ENCODE results near the gene CNTN5. TPM values are rescaled to one million over a fixed set of nuclear protein-coding genes. Genes with fewer than 3 reads are reported as not detected.

The CNTN5 gene
- total RNA-seq, 3 donors from 2014 or later (not counting 1 experiment from before 2014, with no cell fraction given), result not detected

DNA sequence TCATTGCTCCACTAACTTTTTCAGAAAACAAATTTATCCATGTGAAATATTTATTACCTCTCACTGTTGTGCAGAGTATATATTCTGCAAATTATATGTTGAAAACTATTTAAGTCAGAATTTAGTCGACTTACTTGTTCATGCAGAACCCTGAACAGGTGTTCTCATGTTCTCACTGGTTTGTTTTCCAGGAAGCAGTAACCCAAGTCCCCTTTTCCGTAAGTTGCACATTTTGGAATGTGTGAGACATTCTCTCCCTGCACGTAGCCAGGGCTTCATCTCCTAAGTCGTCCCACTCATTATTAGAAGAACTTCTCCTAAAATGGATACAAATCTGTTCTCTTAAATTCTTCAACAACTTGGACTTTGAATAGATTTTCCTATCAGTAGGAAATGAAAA is 524.9 kb downstream of the CNTN5 start:
- H3K9me3 Mint-ChIP-seq, result peaks cover 12 to 20% of the 10 kb centered on the region in 2 donors
- no peak overlapping the region for H3K4me3 Mint-ChIP-seq
- intact Hi-C loops (cut with micrococcal nuclease), result no loop called here
- Histone ChIP-seq H3K36me3 (ENCODE audit: control insufficient read depth, insufficient read depth, low read length) (no peaks in the 10 kb centered on the region), H3K4me1 (ENCODE audit: control insufficient read depth, insufficient read depth, low read length) (no peaks in the 10 kb centered on the region), H3K9me3 (ENCODE audit: control insufficient read depth, insufficient read depth, low read length) (peaks cover 5% of the 10 kb centered on the region), H3K27me3 (ENCODE audit: control insufficient read depth, insufficient read depth, low read length) (no peaks in the 10 kb centered on the region), H3K4me3 (ENCODE audit: low read length) (no peak overlapping the region), H3K27ac (ENCODE audit: low read length) (no peak overlapping the region)
- 85% methylated on average over 4 of the region's 4 CpGs for WGBS (ENCODE audit: insufficient coverage)
- TF ChIP-seq, protein P1, sequence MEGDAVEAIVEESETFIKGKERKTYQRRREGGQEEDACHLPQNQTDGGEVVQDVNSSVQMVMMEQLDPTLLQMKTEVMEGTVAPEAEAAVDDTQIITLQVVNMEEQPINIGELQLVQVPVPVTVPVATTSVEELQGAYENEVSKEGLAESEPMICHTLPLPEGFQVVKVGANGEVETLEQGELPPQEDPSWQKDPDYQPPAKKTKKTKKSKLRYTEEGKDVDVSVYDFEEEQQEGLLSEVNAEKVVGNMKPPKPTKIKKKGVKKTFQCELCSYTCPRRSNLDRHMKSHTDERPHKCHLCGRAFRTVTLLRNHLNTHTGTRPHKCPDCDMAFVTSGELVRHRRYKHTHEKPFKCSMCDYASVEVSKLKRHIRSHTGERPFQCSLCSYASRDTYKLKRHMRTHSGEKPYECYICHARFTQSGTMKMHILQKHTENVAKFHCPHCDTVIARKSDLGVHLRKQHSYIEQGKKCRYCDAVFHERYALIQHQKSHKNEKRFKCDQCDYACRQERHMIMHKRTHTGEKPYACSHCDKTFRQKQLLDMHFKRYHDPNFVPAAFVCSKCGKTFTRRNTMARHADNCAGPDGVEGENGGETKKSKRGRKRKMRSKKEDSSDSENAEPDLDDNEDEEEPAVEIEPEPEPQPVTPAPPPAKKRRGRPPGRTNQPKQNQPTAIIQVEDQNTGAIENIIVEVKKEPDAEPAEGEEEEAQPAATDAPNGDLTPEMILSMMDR (IDR thresholded peaks at IDR 0.05), result no peak
- H3K27ac Mint-ChIP-seq, result no peak overlapping the region
- H3K4me1 Mint-ChIP-seq, result no peaks in the 10 kb centered on the region
- ATAC-seq (no peak), DNase-seq (no peak)
- no peaks in the 10 kb centered on the region for H3K27me3 Mint-ChIP-seq (ENCODE audit: low read depth in 2 of 2)
- H3K36me3 Mint-ChIP-seq, result peaks cover 11% of the 10 kb centered on the region

DNA sequence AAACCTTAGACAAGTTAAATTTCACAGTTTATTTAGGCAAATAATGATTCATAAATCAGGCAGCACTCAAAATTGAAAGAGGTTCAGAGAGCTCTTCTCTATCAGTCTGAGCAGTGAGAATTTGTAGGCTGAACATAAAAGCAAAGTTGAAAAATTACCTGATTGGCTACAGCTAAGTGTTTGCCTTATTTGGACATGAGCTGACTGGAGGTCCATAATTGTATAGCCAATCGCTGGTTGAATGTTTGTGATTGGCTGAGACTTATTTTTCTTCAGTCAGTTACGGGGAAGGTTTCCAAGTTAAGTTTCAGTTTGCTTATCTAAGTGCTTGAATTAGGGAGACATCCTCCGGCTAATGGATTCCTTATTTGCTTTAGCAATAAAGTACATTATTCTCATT is 527.5 kb downstream of the CNTN5 start:
- H3K36me3 Mint-ChIP-seq, result peaks cover 11% of the 10 kb centered on the region
- Histone ChIP-seq H3K9me3 (ENCODE audit: control insufficient read depth, insufficient read depth, low read length) (no peaks in the 10 kb centered on the region), H3K36me3 (ENCODE audit: control insufficient read depth, insufficient read depth, low read length) (no peaks in the 10 kb centered on the region), H3K27ac (ENCODE audit: low read length) (no peak overlapping the region), H3K27me3 (ENCODE audit: control insufficient read depth, insufficient read depth, low read length) (no peaks in the 10 kb centered on the region), H3K4me1 (ENCODE audit: control insufficient read depth, insufficient read depth, low read length) (no peaks in the 10 kb centered on the region), H3K4me3 (ENCODE audit: low read length) (no peak overlapping the region)
- ATAC-seq (no peak), DNase-seq (no peak)
- no peaks in the 10 kb centered on the region for H3K27me3 Mint-ChIP-seq (ENCODE audit: low read depth in 2 of 2)
- TF ChIP-seq, protein P1 (IDR thresholded peaks at IDR 0.05), result no peak
- no peak overlapping the region for H3K4me3 Mint-ChIP-seq
- H3K9me3 Mint-ChIP-seq, result peaks cover 8 to 18% of the 10 kb centered on the region in 2 donors
- 89% methylated on average over 3 of the region's 3 CpGs for WGBS (ENCODE audit: insufficient coverage)
- intact Hi-C loops (cut with micrococcal nuclease), result no loop called here
- no peak overlapping the region for H3K27ac Mint-ChIP-seq
- H3K4me1 Mint-ChIP-seq, result no peaks in the 10 kb centered on the region

DNA sequence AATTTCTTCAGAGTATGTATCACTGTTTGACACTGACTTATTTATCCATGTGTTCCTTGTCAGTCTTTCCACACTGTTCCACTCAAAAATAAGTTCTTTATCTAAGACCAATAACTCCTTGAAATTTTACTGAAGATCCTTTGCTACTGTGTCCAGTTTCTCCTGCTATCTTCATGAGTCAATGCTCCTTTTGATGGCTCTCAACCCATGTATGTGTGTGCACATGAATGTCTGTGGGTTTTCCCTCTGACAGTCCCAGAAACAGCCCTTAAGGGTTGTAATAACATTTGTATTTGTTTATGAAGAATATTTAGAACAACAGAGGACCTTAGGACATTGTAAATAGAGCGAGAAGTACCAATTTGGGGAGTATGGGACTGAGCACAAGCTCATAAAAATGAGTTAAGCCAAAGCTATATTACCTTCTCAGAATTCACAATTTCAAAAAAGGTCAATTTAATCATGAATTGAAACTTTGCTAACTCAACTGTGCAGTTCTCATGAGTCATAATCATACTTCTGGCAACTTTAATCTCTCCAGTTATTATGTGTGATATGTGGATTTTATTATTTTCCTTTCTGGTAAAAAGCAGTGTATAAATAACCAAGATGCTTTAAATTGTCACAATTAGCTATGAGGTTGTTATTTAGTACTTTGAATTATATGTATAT is 533.6 kb downstream of the CNTN5 start:
- ATAC-seq (no peak), DNase-seq (no peak)
- 80% methylated on average over 1 of the region's 1 CpG for whole genome bisulfite sequencing (ENCODE audit: insufficient coverage)
- intact Hi-C loops (cut with micrococcal nuclease), result no loop called here
- Histone ChIP-seq H3K4me1 (ENCODE audit: control insufficient read depth, insufficient read depth, low read length) (no peaks in the 10 kb centered on the region), H3K27ac (ENCODE audit: low read length) (no peak overlapping the region), H3K27me3 (ENCODE audit: control insufficient read depth, insufficient read depth, low read length) (no peaks in the 10 kb centered on the region), H3K4me3 (ENCODE audit: low read length) (no peak overlapping the region), H3K36me3 (ENCODE audit: control insufficient read depth, insufficient read depth, low read length) (no peaks in the 10 kb centered on the region), H3K9me3 (ENCODE audit: control insufficient read depth, insufficient read depth, low read length) (no peaks in the 10 kb centered on the region)
- Mint-ChIP-seq H3K36me3 (peaks cover 2% of the 10 kb centered on the region), H3K9me3 (peaks cover 6 to 12% of the 10 kb centered on the region in 2 donors), H3K4me3 (no peak overlapping the region), H3K27ac (no peak overlapping the region), H3K27me3 (ENCODE audit: low read depth in 2 of 2) (no peaks in the 10 kb centered on the region), H3K4me1 (no peaks in the 10 kb centered on the region)
- TF ChIP-seq, protein P1 (IDR thresholded peaks at IDR 0.05), result no peak

DNA sequence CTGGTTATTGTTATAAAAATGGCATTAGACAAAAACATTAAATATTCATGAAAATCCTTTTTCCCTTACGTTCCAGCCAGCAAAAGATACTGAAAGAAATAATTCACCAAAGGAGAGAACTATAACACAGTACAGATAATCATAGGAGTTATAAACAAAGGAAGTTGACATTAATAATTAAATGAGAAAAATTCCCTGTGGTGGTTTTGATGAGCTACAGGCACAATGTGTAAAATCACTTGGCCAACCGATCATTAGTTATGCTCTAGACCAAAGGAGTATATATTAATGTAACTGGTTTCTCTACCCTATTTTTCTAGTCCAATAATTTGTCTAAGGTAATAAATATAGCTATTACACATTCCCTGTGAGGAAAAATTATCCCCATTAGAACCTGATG is 534.7 kb downstream of the CNTN5 start:
- no peaks in the 10 kb centered on the region for H3K4me1 ChIP-seq (ENCODE audit: control insufficient read depth, insufficient read depth, low read length)
- TF ChIP-seq, protein P1 (IDR thresholded peaks at IDR 0.05), result no peak
- ATAC-seq, result no peak
- Mint-ChIP-seq H3K36me3 (no peaks in the 10 kb centered on the region), H3K4me3 (no peak overlapping the region), H3K4me1 (no peaks in the 10 kb centered on the region), H3K9me3 (peaks cover 5 to 11% of the 10 kb centered on the region in 2 donors), H3K27ac (no peak overlapping the region), H3K27me3 (ENCODE audit: low read depth in 2 of 2) (no peaks in the 10 kb centered on the region)
- no CpG with 5 or more reads among the region's 2 CpGs for WGBS (ENCODE audit: insufficient coverage)
- intact Hi-C loops (cut with micrococcal nuclease), result no loop called here
- no peak overlapping the region for H3K4me3 ChIP-seq (ENCODE audit: low read length)
- no peaks in the 10 kb centered on the region for H3K27me3 ChIP-seq (ENCODE audit: control insufficient read depth, insufficient read depth, low read length)
- H3K36me3 ChIP-seq (ENCODE audit: control insufficient read depth, insufficient read depth, low read length), result no peaks in the 10 kb centered on the region
- H3K9me3 ChIP-seq (ENCODE audit: control insufficient read depth, insufficient read depth, low read length), result no peaks in the 10 kb centered on the region
- DNase-seq, result no peak
- no peak overlapping the region for H3K27ac ChIP-seq (ENCODE audit: low read length)
